ENCODE data around the gene LMBR1.

DNA sequence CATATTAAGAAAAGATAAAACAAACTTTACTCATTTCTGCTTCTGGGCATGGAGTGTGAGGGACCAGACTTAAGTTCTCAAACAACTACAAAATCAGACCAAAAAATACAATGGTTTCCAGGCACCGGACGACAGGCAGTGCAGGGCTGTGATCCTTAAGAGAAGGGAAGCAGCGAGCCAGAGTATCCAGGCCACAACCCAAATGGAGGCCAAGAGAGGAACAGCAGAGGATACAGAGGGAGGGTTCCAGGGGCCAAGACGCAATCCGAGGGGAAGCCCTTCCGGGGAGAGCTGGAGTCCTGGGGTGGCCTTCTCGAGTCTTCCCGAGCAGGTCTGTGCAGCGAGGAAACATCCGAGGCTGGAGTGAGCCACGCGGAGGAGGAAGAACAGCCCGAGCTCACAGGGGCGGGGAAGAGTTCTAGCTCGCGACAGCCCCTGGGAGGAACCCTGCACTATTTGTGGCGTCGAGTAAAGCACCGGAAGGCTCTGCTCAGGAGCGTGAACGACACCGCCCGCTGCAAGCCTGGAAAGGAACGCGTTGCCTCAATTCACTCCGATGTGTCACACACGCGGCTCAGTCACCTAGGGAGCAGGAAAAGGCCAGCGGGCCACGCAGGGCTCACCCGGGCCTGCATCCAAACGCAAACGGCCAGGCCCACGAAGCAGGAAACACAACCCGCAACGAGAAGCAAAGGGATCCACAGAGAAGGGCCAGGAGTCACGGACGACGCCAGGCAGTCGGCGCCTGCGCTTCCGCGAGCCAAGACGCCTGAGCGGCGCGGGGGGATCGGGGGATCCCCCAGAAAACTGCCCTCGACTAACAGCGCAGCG is 253.3 kb downstream of the LMBR1 start:
- TF ChIP-seq, protein P1, sequence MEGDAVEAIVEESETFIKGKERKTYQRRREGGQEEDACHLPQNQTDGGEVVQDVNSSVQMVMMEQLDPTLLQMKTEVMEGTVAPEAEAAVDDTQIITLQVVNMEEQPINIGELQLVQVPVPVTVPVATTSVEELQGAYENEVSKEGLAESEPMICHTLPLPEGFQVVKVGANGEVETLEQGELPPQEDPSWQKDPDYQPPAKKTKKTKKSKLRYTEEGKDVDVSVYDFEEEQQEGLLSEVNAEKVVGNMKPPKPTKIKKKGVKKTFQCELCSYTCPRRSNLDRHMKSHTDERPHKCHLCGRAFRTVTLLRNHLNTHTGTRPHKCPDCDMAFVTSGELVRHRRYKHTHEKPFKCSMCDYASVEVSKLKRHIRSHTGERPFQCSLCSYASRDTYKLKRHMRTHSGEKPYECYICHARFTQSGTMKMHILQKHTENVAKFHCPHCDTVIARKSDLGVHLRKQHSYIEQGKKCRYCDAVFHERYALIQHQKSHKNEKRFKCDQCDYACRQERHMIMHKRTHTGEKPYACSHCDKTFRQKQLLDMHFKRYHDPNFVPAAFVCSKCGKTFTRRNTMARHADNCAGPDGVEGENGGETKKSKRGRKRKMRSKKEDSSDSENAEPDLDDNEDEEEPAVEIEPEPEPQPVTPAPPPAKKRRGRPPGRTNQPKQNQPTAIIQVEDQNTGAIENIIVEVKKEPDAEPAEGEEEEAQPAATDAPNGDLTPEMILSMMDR (IDR thresholded peaks at IDR 0.05), result no peak
- TF ChIP-seq POLR2AphosphoS5 (IDR thresholded peaks at IDR 0.05; ENCODE audit: low read depth, low read length), result no peak
- TF ChIP-seq, protein P2, sequence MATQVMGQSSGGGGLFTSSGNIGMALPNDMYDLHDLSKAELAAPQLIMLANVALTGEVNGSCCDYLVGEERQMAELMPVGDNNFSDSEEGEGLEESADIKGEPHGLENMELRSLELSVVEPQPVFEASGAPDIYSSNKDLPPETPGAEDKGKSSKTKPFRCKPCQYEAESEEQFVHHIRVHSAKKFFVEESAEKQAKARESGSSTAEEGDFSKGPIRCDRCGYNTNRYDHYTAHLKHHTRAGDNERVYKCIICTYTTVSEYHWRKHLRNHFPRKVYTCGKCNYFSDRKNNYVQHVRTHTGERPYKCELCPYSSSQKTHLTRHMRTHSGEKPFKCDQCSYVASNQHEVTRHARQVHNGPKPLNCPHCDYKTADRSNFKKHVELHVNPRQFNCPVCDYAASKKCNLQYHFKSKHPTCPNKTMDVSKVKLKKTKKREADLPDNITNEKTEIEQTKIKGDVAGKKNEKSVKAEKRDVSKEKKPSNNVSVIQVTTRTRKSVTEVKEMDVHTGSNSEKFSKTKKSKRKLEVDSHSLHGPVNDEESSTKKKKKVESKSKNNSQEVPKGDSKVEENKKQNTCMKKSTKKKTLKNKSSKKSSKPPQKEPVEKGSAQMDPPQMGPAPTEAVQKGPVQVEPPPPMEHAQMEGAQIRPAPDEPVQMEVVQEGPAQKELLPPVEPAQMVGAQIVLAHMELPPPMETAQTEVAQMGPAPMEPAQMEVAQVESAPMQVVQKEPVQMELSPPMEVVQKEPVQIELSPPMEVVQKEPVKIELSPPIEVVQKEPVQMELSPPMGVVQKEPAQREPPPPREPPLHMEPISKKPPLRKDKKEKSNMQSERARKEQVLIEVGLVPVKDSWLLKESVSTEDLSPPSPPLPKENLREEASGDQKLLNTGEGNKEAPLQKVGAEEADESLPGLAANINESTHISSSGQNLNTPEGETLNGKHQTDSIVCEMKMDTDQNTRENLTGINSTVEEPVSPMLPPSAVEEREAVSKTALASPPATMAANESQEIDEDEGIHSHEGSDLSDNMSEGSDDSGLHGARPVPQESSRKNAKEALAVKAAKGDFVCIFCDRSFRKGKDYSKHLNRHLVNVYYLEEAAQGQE (IDR thresholded peaks at IDR 0.05; ENCODE audit: insufficient read depth in 1 of 2, low read depth in 2 of 2, low read length in 1 of 2), result no peak
